Stimulated activated naive B cell treated with anti-CD40 and anti-IgM and Interleukin-4, amounts not matched to agents 10 μg/mL and 1 μg/mL and 100 μg/mL, for 72 hours (primary cell): ENCODE data around the gene PKD1.
"Not testable (repeated sequence)": the region's sequence is repeated elsewhere in the genome, so short reads cannot be mapped to it uniquely, and the experiment has no call there.

ENCODE experiments used
- ATAC-seq, 2 donors: fragments of 150-1000 bp; cut with Tn5 transposase; replicated peaks; 2 replicates each; pipeline ENCODE4 v1.10.0; 2021; ENCODE audit warnings: moderate library complexity in 1 of 2
- DNase-seq: peaks from one replicate; pipeline ENCODE4 v3.0.0; 2021
- H3K27ac Mint-ChIP-seq: one replicate; pipeline ENCODE4 v1.8.0; 2022; ENCODE audit warnings: mild to moderate bottlenecking, mixed read lengths
- H3K27me3 Mint-ChIP-seq, 2 donors: one replicate each; pipeline ENCODE4 v1.8.0; 2022; ENCODE audit warnings: mixed read lengths in 2 of 2
- H3K36me3 Mint-ChIP-seq, 2 donors: one replicate each; pipeline ENCODE4 v1.8.0; 2022; ENCODE audit warnings: mixed read lengths in 2 of 2, mild to moderate bottlenecking in 1 of 2
- H3K4me1 Mint-ChIP-seq, 2 donors: one replicate each; pipeline ENCODE4 v1.8.0; 2022; ENCODE audit warnings: mixed read lengths in 2 of 2, mild to moderate bottlenecking in 1 of 2
- H3K4me3 Mint-ChIP-seq, 2 donors: one replicate each; pipeline ENCODE4 v1.8.0; 2022; ENCODE audit warnings: mild to moderate bottlenecking in 2 of 2, mixed read lengths in 2 of 2, moderate library complexity in 1 of 2
- H3K9me3 Mint-ChIP-seq, 2 donors: one replicate each; pipeline ENCODE4 v1.8.0; 2022; ENCODE audit warnings: mixed read lengths in 2 of 2, mild to moderate bottlenecking in 1 of 2

PKD1 gene

GRCh38 chr16:2105769-2106168, 29.9 kb downstream of the PKD1 start:
- ATAC-seq, H3K27ac Mint-ChIP-seq, H3K9me3 Mint-ChIP-seq: not testable (repeated sequence)

DNA sequence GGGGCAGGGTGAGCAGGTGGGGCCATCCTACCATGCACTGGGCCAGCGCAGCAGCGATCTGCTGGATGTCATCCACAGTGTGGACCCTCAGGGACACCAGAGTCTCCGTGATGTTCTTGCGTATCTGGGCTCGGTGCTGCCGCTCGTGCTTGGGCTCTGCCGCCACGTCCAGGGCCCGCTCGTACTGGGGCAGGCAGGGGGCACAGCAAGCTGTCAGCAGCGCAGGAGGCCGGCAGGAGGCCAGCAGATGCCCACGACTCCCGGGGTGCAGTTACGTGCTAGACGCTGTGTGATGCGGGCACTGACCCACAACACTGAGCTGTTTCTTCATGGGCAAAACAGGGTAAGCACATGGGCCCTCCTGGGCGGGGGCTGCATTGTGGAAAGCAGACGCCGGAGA, 30.4 kb downstream of the PKD1 start:
- not testable (repeated sequence) for ATAC-seq, H3K27ac Mint-ChIP-seq, DNase-seq, H3K9me3 Mint-ChIP-seq, H3K4me1 Mint-ChIP-seq, H3K27me3 Mint-ChIP-seq, H3K4me3 Mint-ChIP-seq
- H3K36me3 Mint-ChIP-seq, result peaks cover 14 to 20% of the 10 kb centered on the region in 2 donors

More at GRCh38 chr16:2105769-2106168, 29.9 kb downstream of the PKD1 start:
- H3K4me3 Mint-ChIP-seq, H3K27me3 Mint-ChIP-seq, DNase-seq, H3K4me1 Mint-ChIP-seq: not testable (repeated sequence)
- H3K36me3 Mint-ChIP-seq, result peaks cover 14 to 21% of the 10 kb centered on the region in 2 donors

DNA sequence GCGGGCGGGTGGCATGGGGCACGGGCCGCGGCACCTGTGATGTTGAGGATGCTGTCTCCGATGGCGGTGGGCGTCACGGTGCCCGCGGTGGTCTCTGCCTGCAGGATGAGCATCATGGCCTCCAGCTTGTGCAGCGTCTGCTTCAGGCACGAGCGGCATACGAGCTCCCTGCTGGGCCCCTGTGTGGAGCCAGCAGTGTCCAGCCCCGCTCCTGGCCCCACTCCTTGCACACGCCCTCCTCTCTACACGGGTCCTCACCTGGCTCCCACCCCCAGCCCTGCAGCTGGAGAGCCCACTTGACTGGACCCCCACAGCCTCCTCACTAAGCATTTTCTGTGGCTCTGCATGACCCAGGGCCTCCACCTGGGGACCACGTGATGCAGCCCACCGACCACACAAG, 31.2 kb downstream of the PKD1 start:
- H3K4me1 Mint-ChIP-seq, H3K27ac Mint-ChIP-seq, H3K4me3 Mint-ChIP-seq, DNase-seq, H3K27me3 Mint-ChIP-seq, H3K9me3 Mint-ChIP-seq, ATAC-seq: not testable (repeated sequence)
- H3K36me3 Mint-ChIP-seq, result peaks cover 14 to 20% of the 10 kb centered on the region in 2 donors

- Mint-ChIP-seq H3K27me3 (no peaks in the 10 kb centered on the region), H3K36me3 (peaks cover 12 to 22% of the 10 kb centered on the region in 2 donors), H3K27ac (no peak overlapping the region)
Observed at GRCh38 chr16:2102471-2102870, 33.2 kb downstream of the PKD1 start.

DNA sequence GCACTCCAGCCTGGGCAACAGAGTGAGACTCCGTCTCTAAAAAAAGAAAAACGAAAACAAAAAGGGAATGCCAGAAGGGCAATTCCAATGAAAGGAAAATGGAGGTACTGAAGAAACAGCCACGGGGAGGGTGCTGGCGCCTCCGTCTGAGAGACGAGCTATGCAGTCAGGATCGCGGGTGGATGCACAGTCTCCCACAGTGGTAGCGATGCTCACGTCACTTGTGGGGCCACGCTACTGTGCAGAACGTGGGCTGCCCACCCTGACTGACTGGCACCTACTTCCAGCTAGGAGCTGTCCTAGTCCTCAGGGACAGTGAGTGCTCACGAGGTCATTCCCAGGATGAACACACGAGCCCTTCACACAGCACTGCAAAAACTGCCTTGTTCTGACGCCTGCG, 34.1 kb downstream of the PKD1 start:
- peaks cover 15 to 22% of the 10 kb centered on the region in 2 donors for H3K36me3 Mint-ChIP-seq
- H3K4me1 Mint-ChIP-seq, result not testable (repeated sequence)
- peak overlapping the region; percentile 20 for H3K27ac Mint-ChIP-seq

More at GRCh38 chr16:2102471-2102870, 33.2 kb downstream of the PKD1 start:
- DNase-seq (no peak), ATAC-seq (no peak)
- Mint-ChIP-seq H3K4me3 (no peak overlapping the region), H3K9me3 (no peaks in the 10 kb centered on the region), H3K4me1 (no peaks in the 10 kb centered on the region)

DNA sequence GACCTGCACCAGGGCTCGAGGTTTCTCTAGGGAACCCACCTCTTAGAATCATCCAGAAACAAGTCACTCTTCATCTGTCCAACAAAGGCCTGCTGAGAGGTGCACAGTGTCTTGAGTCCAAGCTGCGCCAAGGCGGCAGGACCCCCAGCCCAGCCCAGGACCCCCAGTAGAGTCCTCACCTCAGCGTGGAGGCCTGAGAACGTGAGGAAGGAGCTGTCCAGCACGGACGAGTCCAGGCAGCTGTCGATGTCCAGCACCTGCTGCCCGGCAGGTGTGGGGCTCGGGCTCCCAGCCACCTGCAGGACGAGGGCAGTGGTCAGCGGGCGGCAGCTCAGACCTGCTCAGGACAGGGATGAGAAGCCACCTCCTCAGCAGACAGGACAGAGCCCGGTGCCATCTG, 38.0 kb downstream of the PKD1 start:
- peaks cover 23 to 29% of the 10 kb centered on the region in 2 donors for H3K36me3 Mint-ChIP-seq
- ATAC-seq, H3K4me1 Mint-ChIP-seq, H3K27ac Mint-ChIP-seq, H3K27me3 Mint-ChIP-seq, H3K4me3 Mint-ChIP-seq, DNase-seq, H3K9me3 Mint-ChIP-seq: not testable (repeated sequence)

More for the DNA sequence above, 34.1 kb downstream of the PKD1 start:
- H3K9me3 Mint-ChIP-seq, H3K27me3 Mint-ChIP-seq, ATAC-seq, H3K4me3 Mint-ChIP-seq, DNase-seq: not testable (repeated sequence)

DNA sequence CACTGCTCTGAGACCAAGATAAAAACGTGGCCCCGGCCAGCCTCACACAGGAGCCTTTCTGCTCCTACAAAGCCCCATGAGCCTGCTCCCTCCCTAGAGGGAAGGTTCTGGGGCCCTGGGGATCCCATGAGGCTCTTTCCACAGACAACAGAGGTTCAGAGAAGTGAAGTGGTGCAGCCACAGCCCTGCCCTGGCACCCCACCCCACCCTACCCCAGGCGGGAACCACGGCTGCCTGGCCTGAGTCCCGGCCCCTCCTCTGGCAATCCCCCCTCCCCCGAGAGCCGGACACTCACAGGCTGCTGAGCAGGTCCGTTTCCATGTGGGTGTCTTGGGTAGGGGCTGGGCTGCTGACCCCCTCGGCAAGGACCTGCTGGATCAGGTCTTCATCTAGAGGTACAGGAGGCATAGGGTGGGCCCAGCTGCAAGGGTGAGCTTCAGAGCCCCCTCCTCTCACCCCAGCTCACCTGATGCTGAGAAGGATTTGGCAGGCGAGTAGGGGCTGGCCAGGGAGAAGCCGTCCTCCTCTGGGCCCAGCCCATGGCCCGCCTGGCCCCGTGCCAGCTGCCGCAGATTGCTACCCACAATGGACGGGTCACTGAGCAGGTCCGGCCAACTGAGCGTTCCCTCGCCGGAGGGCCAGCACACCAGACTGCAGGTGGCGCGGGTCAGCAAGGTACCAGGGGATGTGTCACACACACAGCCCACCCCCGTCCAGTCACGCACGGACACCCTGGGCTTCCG, 38.7 kb downstream of the PKD1 start:
- Mint-ChIP-seq H3K4me1 (no peaks in the 10 kb centered on the region), H3K27me3 (no peaks in the 10 kb centered on the region), H3K27ac (peak overlapping the region; percentile 39), H3K4me3 (no peak overlapping the region), H3K9me3 (no peaks in the 10 kb centered on the region), H3K36me3 (peaks cover 24 to 29% of the 10 kb centered on the region in 2 donors)
- ATAC-seq, result no peak
- DNase-seq, result no peak

- peaks cover 23% of the 10 kb centered on the region in 2 donors for H3K36me3 Mint-ChIP-seq
- no peak overlapping the region for H3K4me3 Mint-ChIP-seq
- no peaks in the 10 kb centered on the region for H3K27me3 Mint-ChIP-seq
- DNase-seq (no peak), ATAC-seq (no peak)
- no peak overlapping the region for H3K27ac Mint-ChIP-seq
- H3K4me1 Mint-ChIP-seq, result no peaks in the 10 kb centered on the region
- H3K9me3 Mint-ChIP-seq, result no peaks in the 10 kb centered on the region
Observed at GRCh38 chr16:2095918-2096582, 39.6 kb downstream of the PKD1 start.

DNA sequence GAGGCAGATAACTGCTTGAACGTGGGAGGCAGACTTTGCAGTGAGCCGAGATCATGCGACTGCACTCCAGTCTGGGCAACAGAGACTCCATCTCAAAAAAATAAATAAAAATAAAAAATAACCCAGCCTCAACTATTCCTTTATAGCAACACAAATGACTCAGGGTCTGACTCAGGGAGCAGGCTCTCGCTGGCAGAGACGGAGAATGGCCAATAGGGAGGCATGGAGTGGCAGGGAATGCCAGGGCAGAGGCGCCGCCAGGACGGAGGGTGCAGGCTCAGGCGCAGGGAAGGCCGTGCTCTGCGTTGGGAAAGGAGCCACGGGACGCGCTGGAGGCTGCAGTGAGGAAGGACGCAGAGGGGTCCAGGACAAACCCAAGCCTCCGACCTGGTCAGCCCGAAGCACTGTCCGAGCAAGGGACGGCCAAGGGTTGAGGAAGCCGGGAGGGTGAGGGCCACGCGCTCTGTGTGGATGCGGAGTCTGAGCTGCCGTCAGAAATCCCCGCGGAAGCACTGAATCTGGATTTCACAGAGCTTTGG, 40.3 kb downstream of the PKD1 start:
- peaks cover 26 to 27% of the 10 kb centered on the region in 2 donors for H3K36me3 Mint-ChIP-seq
- no peak for ATAC-seq
- no peaks in the 10 kb centered on the region for H3K27me3 Mint-ChIP-seq
- H3K4me1 Mint-ChIP-seq, result no peaks in the 10 kb centered on the region
- no peak for DNase-seq
- no peak overlapping the region for H3K4me3 Mint-ChIP-seq
- no peak overlapping the region for H3K27ac Mint-ChIP-seq
- H3K9me3 Mint-ChIP-seq, result no peaks in the 10 kb centered on the region

DNA sequence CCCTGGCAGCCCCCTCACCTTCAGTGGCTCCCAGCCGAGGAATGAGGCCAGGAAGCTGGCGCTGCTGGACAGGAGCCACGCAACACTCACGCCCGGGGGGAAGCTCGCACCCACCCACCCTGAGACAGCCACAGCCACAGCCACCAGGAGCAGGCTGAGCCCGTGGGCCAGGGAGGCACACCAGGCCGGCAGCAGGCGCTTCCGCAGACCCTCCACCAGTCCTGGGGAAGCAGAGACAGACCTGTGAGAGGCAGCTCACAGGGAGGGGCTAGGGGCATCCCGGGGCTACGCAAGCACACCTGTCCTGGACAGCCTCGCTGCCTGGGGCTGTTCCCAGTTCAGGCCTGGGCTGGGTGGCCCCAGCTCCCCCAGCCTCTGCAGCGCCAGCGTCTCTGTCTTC, 41.9 kb downstream of the PKD1 start:
- no peak overlapping the region for H3K4me3 Mint-ChIP-seq
- H3K27me3 Mint-ChIP-seq, result no peaks in the 10 kb centered on the region
- no peaks in the 10 kb centered on the region for H3K9me3 Mint-ChIP-seq
- H3K27ac Mint-ChIP-seq, result no peak overlapping the region
- peaks cover 28 to 36% of the 10 kb centered on the region in 2 donors for H3K36me3 Mint-ChIP-seq
- no peak for DNase-seq
- no peak for ATAC-seq
- no peaks in the 10 kb centered on the region for H3K4me1 Mint-ChIP-seq

GRCh38 chr16:2092866-2093265, 42.8 kb downstream of the PKD1 start:
- no peaks in the 10 kb centered on the region for H3K4me1 Mint-ChIP-seq
- DNase-seq, result no peak
- no peak for ATAC-seq
- no peak overlapping the region for H3K4me3 Mint-ChIP-seq
- no peaks in the 10 kb centered on the region for H3K9me3 Mint-ChIP-seq
- H3K36me3 Mint-ChIP-seq, result peaks cover 31 to 42% of the 10 kb centered on the region in 2 donors
- H3K27ac Mint-ChIP-seq, result no peak overlapping the region
- no peaks in the 10 kb centered on the region for H3K27me3 Mint-ChIP-seq

DNA sequence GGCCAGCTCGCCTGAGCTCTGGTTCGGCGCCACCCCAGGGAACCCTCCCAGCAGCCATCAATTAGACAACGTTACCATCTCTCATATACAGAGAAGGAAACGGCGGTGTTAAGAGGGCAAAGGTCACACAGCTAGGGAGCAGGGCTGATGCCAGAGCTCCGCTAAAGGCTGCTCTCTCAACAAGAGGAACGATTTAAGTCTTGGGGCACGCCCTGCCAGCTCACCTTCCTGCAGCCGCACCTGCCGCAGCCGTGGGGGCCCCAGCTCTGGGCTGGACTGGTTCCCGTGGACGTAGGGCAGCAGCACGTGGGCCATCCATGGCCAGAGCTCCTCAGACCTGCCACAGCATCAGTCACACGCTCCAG, 43.5 kb downstream of the PKD1 start:
- peaks cover 33 to 42% of the 10 kb centered on the region in 2 donors for H3K36me3 Mint-ChIP-seq
- H3K9me3 Mint-ChIP-seq, result no peaks in the 10 kb centered on the region
- peaks cover 1 to 3% of the 10 kb centered on the region in 2 donors for H3K4me1 Mint-ChIP-seq
- H3K27me3 Mint-ChIP-seq, result no peaks in the 10 kb centered on the region
- no peak overlapping the region for H3K4me3 Mint-ChIP-seq
- H3K27ac Mint-ChIP-seq, result no peak overlapping the region
- no peak for ATAC-seq
- DNase-seq, result no peak

- no peak overlapping the region for H3K4me3 Mint-ChIP-seq
- peaks cover 4 to 7% of the 10 kb centered on the region in 2 donors for H3K4me1 Mint-ChIP-seq
- DNase-seq (no peak), ATAC-seq (no peak)
- no peak overlapping the region for H3K27ac Mint-ChIP-seq
- peaks cover 36 to 42% of the 10 kb centered on the region in 2 donors for H3K36me3 Mint-ChIP-seq
- H3K9me3 Mint-ChIP-seq, result no peaks in the 10 kb centered on the region
- no peaks in the 10 kb centered on the region for H3K27me3 Mint-ChIP-seq
Observed at GRCh38 chr16:2091547-2092255, 44.0 kb downstream of the PKD1 start.

- Mint-ChIP-seq H3K36me3 (peaks cover 35 to 41% of the 10 kb centered on the region in 2 donors), H3K9me3 (no peaks in the 10 kb centered on the region), H3K27me3 (no peaks in the 10 kb centered on the region), H3K27ac (no peak overlapping the region), H3K4me3 (no peak overlapping the region), H3K4me1 (peaks cover 4 to 7% of the 10 kb centered on the region in 2 donors)
- DNase-seq (no peak), ATAC-seq (peak in 1 of 2 donors; percentile 21)
Observed at GRCh38 chr16:2090777-2091546, 44.7 kb downstream of the PKD1 start.
